Activated CD4-positive, alpha-beta memory T cell treated with anti-CD3 and anti-CD28 coated beads for 36 hours (primary cell): Measurements from ENCODE around the gene EFNA2. TPM values are rescaled to one million over a fixed set of nuclear protein-coding genes. Genes with fewer than 3 reads are reported as not detected.

Experiments used
- CTCF ChIA-PET: fragments of 350-600 bp; sonication (Branson Sonifier 250); formaldehyde crosslinking; loops from one replicate; lab custom pipeline; 2021; ENCODE audit warnings: antibody characterized with exemption, inconsistent platforms; lab: Charles Lee
- POLR2A ChIA-PET: fragments of 350-600 bp; sonication (Branson Sonifier 250); formaldehyde crosslinking; loops from one replicate; lab custom pipeline; 2021; ENCODE audit warnings: antibody characterized with exemption; lab: Charles Lee
- DNase-seq: peaks from one replicate; pipeline ENCODE4 v3.0.0-alpha.2; 2020
- H3K27ac Mint-ChIP-seq: one replicate; pipeline ENCODE4 v1.8.0; 2021; ENCODE audit warnings: mixed read lengths
- H3K27me3 Mint-ChIP-seq: one replicate; pipeline ENCODE4 v1.8.0; 2021; ENCODE audit warnings: mixed read lengths
- H3K36me3 Mint-ChIP-seq: one replicate; pipeline ENCODE4 v1.8.0; 2021; ENCODE audit warnings: mixed read lengths
- H3K4me1 Mint-ChIP-seq: one replicate; pipeline ENCODE4 v1.8.0; 2021; ENCODE audit warnings: low read depth, mixed read lengths
- H3K4me3 Mint-ChIP-seq: one replicate; pipeline ENCODE4 v1.8.0; 2021; ENCODE audit warnings: mild to moderate bottlenecking, mixed read lengths
- H3K9me3 Mint-ChIP-seq: one replicate; pipeline ENCODE4 v1.8.0; 2021; ENCODE audit warnings: mixed read lengths
- intact Hi-C: fragments of 100-400 bp; cut with micrococcal nuclease; formaldehyde crosslinking; loops from one replicate; pipeline ENCODE4 v1.15.1; 2023
- total RNA-seq, 2 experiments: library from RNA; stranded (reverse); gene quantifications; one replicate each; pipeline ENCODE4 v1.2.3, GENCODE V29; 2021

EFNA2 gene
- total RNA-seq, 2 experiments from 2014 or later: not detected

GRCh38 chr19:1249990-1250436 lies 35.7 kb upstream of the EFNA2 start:
- ChIA-PET POLR2A (interaction anchor here (0.6 kb wide), 1 partner anchor 167 kb away, joined by 3 read pairs; no protein-coding TSS in a partner anchor), CTCF (interaction anchor here (1.0 kb wide), 1 partner anchor 19 kb away, joined by 4 read pairs; the partner anchor contains the start of gene CIRBP)
- Mint-ChIP-seq H3K27me3 (no peaks in the 10 kb centered on the region), H3K27ac (peak overlapping the region; percentile 82), H3K4me1 (peaks cover 12% of the 10 kb centered on the region), H3K36me3 (peaks cover 29% of the 10 kb centered on the region), H3K9me3 (no peaks in the 10 kb centered on the region), H3K4me3 (peak overlapping the region; percentile 71)
- intact Hi-C loops: loop anchor here (1.0 to 2.0 kb wide), 5 partner anchors 10 to 453 kb away; partner anchors contain the start of genes DAZAP1, NDUFS7 and PTBP1
- no peak for DNase-seq

- H3K36me3 Mint-ChIP-seq: peaks cover 35% of the 10 kb centered on the region
- peak overlapping the region; percentile 97 for H3K27ac Mint-ChIP-seq
- H3K4me3 Mint-ChIP-seq: peak overlapping the region; percentile 93
- no peaks in the 10 kb centered on the region for H3K9me3 Mint-ChIP-seq
- peaks cover 12% of the 10 kb centered on the region for H3K4me1 Mint-ChIP-seq
- CTCF ChIA-PET: interaction anchor here (1.0 kb wide), 2 partner anchors 16 to 18 kb away, joined by 3 to 4 read pairs; partner anchors contain the start of gene CIRBP
- intact Hi-C loops: no loop called here
- DNase-seq: peak; percentile 59
- POLR2A ChIA-PET: interaction anchor here (0.6 to 1.0 kb wide), 3 partner anchors 11 to 167 kb away, joined by 3 to 4 read pairs (median 3); partner anchors contain the start of gene CIRBP
- H3K27me3 Mint-ChIP-seq: no peaks in the 10 kb centered on the region
Observed at GRCh38 chr19:1250437-1251260, 35.0 kb upstream of the EFNA2 start.

- ChIA-PET CTCF (interaction anchor here (1.0 kb wide), 1 partner anchor 15 kb away, joined by 3 read pairs; no protein-coding TSS in a partner anchor), POLR2A (interaction anchor here (0.9 to 1.0 kb wide), 3 partner anchors 10 to 24 kb away, joined by 3 to 4 read pairs (median 3); partner anchors contain the start of genes CIRBP and FAM174C)
- intact Hi-C loops: no loop called here
- Mint-ChIP-seq H3K27ac (peak overlapping the region; percentile 97), H3K36me3 (peaks cover 41% of the 10 kb centered on the region), H3K9me3 (no peaks in the 10 kb centered on the region), H3K4me1 (peaks cover 12% of the 10 kb centered on the region), H3K27me3 (no peaks in the 10 kb centered on the region), H3K4me3 (peak overlapping the region; percentile 93)
- peak; percentile 81 for DNase-seq
Observed at GRCh38 chr19:1251330-1252220, 34.1 kb upstream of the EFNA2 start.

- H3K4me1 Mint-ChIP-seq: peaks cover 13% of the 10 kb centered on the region
- H3K27me3 Mint-ChIP-seq: no peaks in the 10 kb centered on the region
- H3K4me3 Mint-ChIP-seq: peak overlapping the region; percentile 93
- H3K36me3 Mint-ChIP-seq: peaks cover 43% of the 10 kb centered on the region
- intact Hi-C loops: no loop called here
- H3K9me3 Mint-ChIP-seq: no peaks in the 10 kb centered on the region
- peak overlapping the region; percentile 97 for H3K27ac Mint-ChIP-seq
- POLR2A ChIA-PET: interaction anchor here (0.9 to 1.9 kb wide), 5 partner anchors 8 to 23 kb away, joined by 3 to 21 read pairs (median 8); partner anchors contain the start of genes CIRBP and FAM174C
- CTCF ChIA-PET: interaction anchor here (1.1 to 17.9 kb wide), 5 partner anchors 9 to 27 kb away, joined by 3 to 649 read pairs (median 7); partner anchors contain the start of genes ATP5F1D and CIRBP
- peak; percentile 83 for DNase-seq
Observed at GRCh38 chr19:1252221-1252820, 33.4 kb upstream of the EFNA2 start.

GRCh38 chr19:1252821-1253513 lies 32.7 kb upstream of the EFNA2 start:
- Mint-ChIP-seq H3K4me3 (peak overlapping the region; percentile 93), H3K27ac (peak overlapping the region; percentile 97), H3K9me3 (no peaks in the 10 kb centered on the region), H3K27me3 (no peaks in the 10 kb centered on the region), H3K36me3 (peaks cover 48% of the 10 kb centered on the region), H3K4me1 (peaks cover 20% of the 10 kb centered on the region)
- peak; percentile 89 for DNase-seq
- intact Hi-C loops: no loop called here
- POLR2A ChIA-PET: interaction anchor here (0.6 to 1.9 kb wide), 8 partner anchors 8 to 326 kb away, joined by 3 to 21 read pairs (median 6); partner anchors contain the start of genes CIRBP and FAM174C
- CTCF ChIA-PET: interaction anchor here (1.1 to 17.9 kb wide), 6 partner anchors 8 to 26 kb away, joined by 3 to 649 read pairs (median 6); partner anchors contain the start of genes ATP5F1D and CIRBP

GRCh38 chr19:1253514-1254080 lies 32.1 kb upstream of the EFNA2 start:
- H3K36me3 Mint-ChIP-seq: peaks cover 48% of the 10 kb centered on the region
- no peak for DNase-seq
- peaks cover 26% of the 10 kb centered on the region for H3K4me1 Mint-ChIP-seq
- intact Hi-C loops: no loop called here
- peak overlapping the region; percentile 90 for H3K27ac Mint-ChIP-seq
- POLR2A ChIA-PET: interaction anchor here (0.6 to 1.9 kb wide), 7 partner anchors 7 to 172 kb away, joined by 3 to 21 read pairs (median 6); partner anchors contain the start of genes CIRBP and FAM174C
- no peaks in the 10 kb centered on the region for H3K27me3 Mint-ChIP-seq
- peak overlapping the region; percentile 93 for H3K4me3 Mint-ChIP-seq
- CTCF ChIA-PET: interaction anchor here (1.1 to 17.9 kb wide), 6 partner anchors 8 to 26 kb away, joined by 3 to 649 read pairs (median 6); partner anchors contain the start of genes ATP5F1D and CIRBP
- no peaks in the 10 kb centered on the region for H3K9me3 Mint-ChIP-seq

- DNase-seq: no peak
- ChIA-PET POLR2A (interaction anchor here (1.6 to 1.9 kb wide), 3 partner anchors 10 to 15 kb away, joined by 5 to 21 read pairs (median 8); partner anchors contain the start of gene CIRBP), CTCF (interaction anchor here (1.2 to 17.9 kb wide), 4 partner anchors 11 to 15 kb away, joined by 3 to 649 read pairs (median 13); partner anchors contain the start of genes ATP5F1D and CIRBP)
- Mint-ChIP-seq H3K9me3 (no peaks in the 10 kb centered on the region), H3K27ac (peak overlapping the region; percentile 67), H3K4me1 (peaks cover 31% of the 10 kb centered on the region), H3K27me3 (no peaks in the 10 kb centered on the region), H3K36me3 (peaks cover 52% of the 10 kb centered on the region), H3K4me3 (no peak overlapping the region)
- intact Hi-C loops: no loop called here
Observed at GRCh38 chr19:1254081-1254527, 31.6 kb upstream of the EFNA2 start.

- H3K9me3 Mint-ChIP-seq: no peaks in the 10 kb centered on the region
- intact Hi-C loops: no loop called here
- H3K27ac Mint-ChIP-seq: peak overlapping the region; percentile 67
- CTCF ChIA-PET: interaction anchor here (3.5 to 17.9 kb wide), 2 partner anchors 11 to 12 kb away, joined by 19 to 649 read pairs; partner anchors contain the start of gene ATP5F1D
- H3K27me3 Mint-ChIP-seq: no peaks in the 10 kb centered on the region
- H3K4me1 Mint-ChIP-seq: peaks cover 36% of the 10 kb centered on the region
- POLR2A ChIA-PET: interaction anchor here (1.6 kb wide), 1 partner anchor 14 kb away, joined by 5 read pairs; the partner anchor contains the start of gene CIRBP
- H3K36me3 Mint-ChIP-seq: peaks cover 55% of the 10 kb centered on the region
- no peak overlapping the region for H3K4me3 Mint-ChIP-seq
- no peak for DNase-seq
Observed at GRCh38 chr19:1254530-1255185, 31.0 kb upstream of the EFNA2 start.
